OCI-LY1 (cell line): ENCODE data around the gene TUBA4A.
A peak's percentile ranks its signal among the peaks of the same experiment; 100 is the strongest.

ENCODE experiments used
- H2AFZ ChIP-seq: fragments of 200-600 bp; sonication (generic), shearing (Covaris generic); 2 replicates; pipeline ENCODE4 v1.6.0; 2014; ENCODE audit warnings: antibody characterized with exemption, mild to moderate bottlenecking, low read length
- H3F3A ChIP-seq: fragments of 200-600 bp; sonication (generic), shearing (Covaris generic); 2 replicates; pipeline ENCODE4 v1.6.0; 2014; ENCODE audit warnings: mild to moderate bottlenecking, antibody characterized with exemption, low read length, moderate library complexity; ENCODE audit not compliant: insufficient read depth
- H3K27ac ChIP-seq: fragments of 200-600 bp; sonication (generic); 2 replicates; pipeline ENCODE4 v1.5.1; 2014; ENCODE audit warnings: low read length, mixed run types, mild to moderate bottlenecking, low read depth; ENCODE audit not compliant: poor library complexity, severe bottlenecking
- H3K27me3 ChIP-seq: fragments of 200-600 bp; sonication (generic); 2 replicates; pipeline ENCODE4 v1.6.0; 2014; ENCODE audit warnings: antibody characterized with exemption, mild to moderate bottlenecking, low read length, moderate library complexity; ENCODE audit not compliant: insufficient read depth
- H3K36me3 ChIP-seq: fragments of 200-600 bp; sonication (generic); 2 replicates; pipeline ENCODE4 v1.6.1; 2014; ENCODE audit warnings: mild to moderate bottlenecking, antibody characterized with exemption, low read length, moderate library complexity, mixed read lengths; ENCODE audit not compliant: insufficient read depth
- H3K4me1 ChIP-seq: fragments of 200-600 bp; sonication (generic); 2 replicates; pipeline ENCODE4 v1.5.1; 2014; ENCODE audit warnings: mild to moderate bottlenecking, low read length, moderate library complexity; ENCODE audit not compliant: insufficient read depth, severe bottlenecking
- H3K4me2 ChIP-seq: fragments of 200-600 bp; sonication (generic), shearing (Covaris generic); 2 replicates; pipeline ENCODE4 v1.6.1; 2014; ENCODE audit warnings: low read length
- H3K4me3 ChIP-seq: fragments of 200-600 bp; sonication (generic); 2 replicates; pipeline ENCODE4 v1.5.1; 2014; ENCODE audit warnings: low read length, low read depth, mild to moderate bottlenecking, mixed read lengths; ENCODE audit not compliant: poor library complexity, severe bottlenecking
- H3K79me2 ChIP-seq: fragments of 200-600 bp; shearing (Covaris generic); 2 replicates; pipeline ENCODE4 v1.6.1; 2016; ENCODE audit warnings: mixed run types, low read length, mixed read lengths; ENCODE audit not compliant: insufficient read depth
- H3K9ac ChIP-seq: fragments of 200-600 bp; sonication (generic), shearing (Covaris generic); 2 replicates; pipeline ENCODE4 v1.6.1; 2014; ENCODE audit warnings: mild to moderate bottlenecking, low read length, mixed read lengths
- H3K9me2 ChIP-seq: fragments of 200-600 bp; sonication (generic), shearing (Covaris generic); 2 replicates; pipeline ENCODE4 v1.6.1; 2014; ENCODE audit warnings: low read depth, mild to moderate bottlenecking, low read length, mixed read lengths
- H3K9me3 ChIP-seq: fragments of 200-600 bp; shearing (Covaris generic); 2 replicates; pipeline ENCODE4 v1.6.1; 2014; ENCODE audit warnings: low read length, mixed read lengths
- H4K20me1 ChIP-seq: fragments of 200-600 bp; sonication (generic), shearing (Covaris generic); 2 replicates; pipeline ENCODE4 v1.6.0; 2016; ENCODE audit warnings: mild to moderate bottlenecking, low read length; ENCODE audit not compliant: insufficient read depth
- CTCF ChIP-seq: fragments of 200-600 bp; sonication (generic), shearing (Covaris generic); IDR thresholded peaks from 2 replicates; pipeline ENCODE4 v1.5.1; 2017; ENCODE audit warnings: mild to moderate bottlenecking, antibody characterized with exemption, low read length, moderate library complexity, mixed read lengths
- EZH2 ChIP-seq: fragments of 200-600 bp; sonication (generic), shearing (Covaris generic); IDR thresholded peaks from 2 replicates; pipeline ENCODE4 v1.8.0; 2017; ENCODE audit warnings: borderline replicate concordance, mixed run types, mild to moderate bottlenecking, antibody characterized with exemption, low read length, moderate library complexity, mixed read lengths

TUBA4A gene

GRCh38 chr2:219253753-219254589 is at the start of gene TUBA4A:
TSS of gene TUBA4A (minus strand) at chr2:219253918. CDS start at chr2:219253858, 60 bp downstream.
- no peaks in the 10 kb centered on the region for H3K79me2 ChIP-seq
- no peaks in the 10 kb centered on the region for H3K9me3 ChIP-seq
- peaks cover 39% of the 10 kb centered on the region for H3K36me3 ChIP-seq
- no peaks in the 10 kb centered on the region for H3K9me2 ChIP-seq
- H3K4me2 ChIP-seq: peak within 1 kb of the TSS; percentile 79
- H3K9ac ChIP-seq: peak within 1 kb of the TSS; percentile 89
- TF ChIP-seq CTCF: 0 out of 2 replicates have a peak, but pooled peaks have one; percentile 15
- TF ChIP-seq EZH2: no peak
- no peaks in the 10 kb centered on the region for H3K27me3 ChIP-seq
- H3K27ac ChIP-seq: peak within 1 kb of the TSS; percentile 98
- no peak within 1 kb of the TSS for H2AFZ ChIP-seq
- peak within 1 kb of the TSS; percentile 83 for H3K4me3 ChIP-seq
- H3K4me1 ChIP-seq: peaks cover 51% of the 10 kb centered on the region
- H3F3A ChIP-seq: 0 out of 2 replicates have a peak, but pooled peaks cover 5% of the 10 kb centered on the region
- H4K20me1 ChIP-seq: no peaks in the 10 kb centered on the region

GRCh38 chr2:219302412-219302968 is 48.8 kb upstream of the TUBA4A start:
- TF ChIP-seq EZH2 (no peak), CTCF (no peak)
- Histone ChIP-seq H2AFZ (no peak overlapping the region), H3K9me2 (no peaks in the 10 kb centered on the region), H3K4me3 (no peak overlapping the region), H3F3A (no peaks in the 10 kb centered on the region), H3K4me2 (no peak overlapping the region), H3K36me3 (no peaks in the 10 kb centered on the region), H3K9ac (no peak overlapping the region), H3K9me3 (no peaks in the 10 kb centered on the region), H3K79me2 (no peaks in the 10 kb centered on the region), H4K20me1 (no peaks in the 10 kb centered on the region), H3K27ac (no peak overlapping the region), H3K4me1 (peaks cover 3% of the 10 kb centered on the region), H3K27me3 (0 out of 2 replicates have a peak, but pooled peaks cover 3% of the 10 kb centered on the region)

GRCh38 chr2:219300022-219300421 is 46.3 kb upstream of the TUBA4A start:
- no peaks in the 10 kb centered on the region for H3K9me2 ChIP-seq
- H3K79me2 ChIP-seq: no peaks in the 10 kb centered on the region
- H3K27me3 ChIP-seq: peaks cover 3% of the 10 kb centered on the region; the same call in 1 of the 2 replicates
- H3K27ac ChIP-seq: no peak overlapping the region
- H2AFZ ChIP-seq: no peak overlapping the region
- no peaks in the 10 kb centered on the region for H3K36me3 ChIP-seq
- H3K4me3 ChIP-seq: no peak overlapping the region
- no peak overlapping the region for H3K9ac ChIP-seq
- H3K4me1 ChIP-seq: peaks cover 9% of the 10 kb centered on the region
- H3K4me2 ChIP-seq: no peak overlapping the region
- no peaks in the 10 kb centered on the region for H4K20me1 ChIP-seq
- no peaks in the 10 kb centered on the region for H3F3A ChIP-seq
- TF ChIP-seq EZH2 (no peak), CTCF (no peak)
- no peaks in the 10 kb centered on the region for H3K9me3 ChIP-seq
